HepG2 (cell line): ENCODE results near the gene GNAI2. TPM values are rescaled to one million over a fixed set of nuclear protein-coding genes. Genes with fewer than 3 reads are reported as not detected.
A peak's percentile ranks its signal among the peaks of the same experiment; 100 is the strongest.

Source experiments
- ATAC-seq: fragments of 200-7000 bp; cut with Tn5 transposase; 3 replicates; pipeline ENCODE4 v1.9.1; 2020; ENCODE audit warnings: mild to moderate bottlenecking, moderate library complexity
- BruUV-seq: library from RNA; stranded (reverse); fragments of 400-500 nt; replicated peaks from 2 replicates; lab custom pipeline; 2021; lab: Mats Ljungman, UMichigan
- CTCF ChIA-PET: fragments of 300-600 bp; formaldehyde crosslinking; extraction: SDS; loops from one replicate; lab custom pipeline; 2021; ENCODE audit warnings: low total read pairs, inconsistent platforms, low intra/inter-chr PET ratio; lab: Yijun Ruan, JAX
- POLR2A ChIA-PET: fragments of 350-600 bp; sonication (Branson Sonifier 250); formaldehyde crosslinking; loops from one replicate; lab custom pipeline; 2020; ENCODE audit warnings: antibody characterized with exemption, inconsistent platforms; lab: Yijun Ruan, JAX
- DNase-seq: peaks from one replicate; pipeline ENCODE4 v3.0.0-alpha.2; 2015; ENCODE audit warnings: low spot score
- FAIRE-seq: peaks from 3 replicates; lab custom pipeline; 2011; peaks lifted over from hg19 to GRCh38; lab: Jason Lieb, UNC
- H2AFZ ChIP-seq: one replicate; pipeline ENCODE4 v1.6.1; 2011; ENCODE audit warnings: low read length, inconsistent platforms
- H3K27ac ChIP-seq: fragments of 300-600 bp; 3 replicates; pipeline ENCODE4 v1.8.0; 2011; ENCODE audit warnings: mixed run types, mild to moderate bottlenecking, mixed read lengths, low read length, inconsistent platforms; ENCODE audit not compliant: insufficient read depth; ENCODE audit errors: extremely low read length
- H3K27me3 ChIP-seq, 2 experiments: fragments of 200-600 bp in 1 of 2; 2 replicates in 1 of 2; 3 replicates in 1 of 2; pipeline versions ENCODE4 v1.6.0 to v1.8.0; 2011; ENCODE audit warnings: low read length in 2 of 2, mild to moderate bottlenecking in 2 of 2, moderate library complexity in 2 of 2, inconsistent platforms in 1 of 2; ENCODE audit not compliant: insufficient read depth in 2 of 2, control insufficient read depth in 1 of 2
- H3K36me3 ChIP-seq, 2 experiments: fragments of 200-600 bp in 1 of 2; replicated peaks in 1 of 2; 2 replicates in 1 of 2; 3 replicates in 1 of 2; pipeline versions ENCODE4 v1.5.1 to v1.8.0; 2011; ENCODE audit warnings: low read length in 2 of 2, inconsistent platforms in 1 of 2; ENCODE audit not compliant: insufficient read depth in 2 of 2, control insufficient read depth in 1 of 2
- H3K4me1 ChIP-seq: 2 replicates; pipeline ENCODE4 v1.5.1; 2012; ENCODE audit warnings: low read length, inconsistent platforms; ENCODE audit not compliant: insufficient read depth
- H3K4me2 ChIP-seq: 2 replicates; pipeline ENCODE4 v1.6.0; 2011; ENCODE audit warnings: low read depth, low read length, inconsistent platforms
- H3K4me3 ChIP-seq, 3 experiments: fragments of 200-600 bp in 1 of 3; sonication (generic), shearing (Covaris generic) in 1 of 3; replicated peaks in 1 of 3; 2 replicates each; pipeline ENCODE4 v1.5.1; 2011 to 2016; ENCODE audit warnings: low read length in 3 of 3, inconsistent platforms in 2 of 3, low read depth in 2 of 3, mild to moderate bottlenecking in 2 of 3, control low read depth in 1 of 3, mixed read lengths in 1 of 3; ENCODE audit not compliant: insufficient read depth in 1 of 3
- H3K79me2 ChIP-seq: one replicate; pipeline ENCODE4 v1.6.1; 2011; ENCODE audit warnings: low read length, inconsistent platforms; ENCODE audit not compliant: insufficient read depth
- H3K9ac ChIP-seq: 2 replicates; pipeline ENCODE4 v1.6.0; 2011; ENCODE audit warnings: mild to moderate bottlenecking, low read depth, low read length, inconsistent platforms; ENCODE audit not compliant: insufficient read depth
- H3K9me3 ChIP-seq: 2 replicates; pipeline ENCODE4 v1.5.1; 2012; ENCODE audit warnings: mild to moderate bottlenecking, low read length
- H4K20me1 ChIP-seq: 2 replicates; pipeline ENCODE4 v1.6.0; 2011; ENCODE audit warnings: inconsistent platforms, mild to moderate bottlenecking, low read length, moderate library complexity; ENCODE audit not compliant: insufficient read depth
- CC2D1A ChIP-seq: sonication (generic); formaldehyde crosslinking; IDR thresholded peaks from 2 replicates; pipeline ENCODE4 v1.8.1; 2023; ENCODE audit warnings: mild to moderate bottlenecking, missing genetic modification reagents
- DNMT1 ChIP-seq: sonication (generic); formaldehyde crosslinking; IDR thresholded peaks from 2 replicates; pipeline ENCODE4 v1.5.1; 2020; ENCODE audit warnings: mild to moderate bottlenecking, missing genetic modification reagents
- FUBP1 ChIP-seq: sonication (generic); formaldehyde crosslinking; IDR thresholded peaks from 2 replicates; pipeline ENCODE4 v1.5.1; 2020; ENCODE audit warnings: missing genetic modification reagents, mild to moderate bottlenecking, borderline replicate concordance
- GABPA ChIP-seq, 2 experiments: IDR thresholded peaks; 2 replicates each; pipeline ENCODE4 v1.6.1; 2011 to 2016; ENCODE audit warnings: low read depth in 2 of 2, low read length in 1 of 2, missing biosample characterization in 1 of 2, missing genetic modification characterization in 1 of 2
- IKZF1 ChIP-seq: fragments of 450-650 bp; IDR thresholded peaks from 2 replicates; pipeline ENCODE4 v1.7.1; 2016
- KDM5B ChIP-seq: sonication (generic); formaldehyde crosslinking; IDR thresholded peaks from 2 replicates; pipeline ENCODE4 v1.4.0; 2020; ENCODE audit warnings: missing genetic modification reagents, mild to moderate bottlenecking, borderline replicate concordance
- KLF11 ChIP-seq: IDR thresholded peaks from 2 replicates; pipeline ENCODE4 v1.6.1; 2016; ENCODE audit warnings: missing compliant biosample characterization
- POLR2AphosphoS2 ChIP-seq: IDR thresholded peaks from 2 replicates; pipeline ENCODE4 v1.6.1; 2011; ENCODE audit warnings: low read depth, low read length, improper control_type of control experiment
- POLR2AphosphoS5 ChIP-seq: IDR thresholded peaks from 2 replicates; pipeline ENCODE4 v1.6.1; 2012; ENCODE audit warnings: low read depth, low read length
- ZIK1 ChIP-seq: sonication (generic); formaldehyde crosslinking; IDR thresholded peaks from 2 replicates; pipeline ENCODE4 v1.5.0; 2020; ENCODE audit warnings: mild to moderate bottlenecking, low read depth, missing genetic modification reagents, borderline replicate concordance
- ZNF333 ChIP-seq: sonication (generic); formaldehyde crosslinking; IDR thresholded peaks from 2 replicates; pipeline ENCODE4 v1.4.0; 2020; ENCODE audit warnings: mild to moderate bottlenecking, missing genetic modification reagents, borderline replicate concordance
- ZNF557 ChIP-seq: sonication (generic); formaldehyde crosslinking; IDR thresholded peaks from 2 replicates; pipeline ENCODE4 v1.4.0; 2020; ENCODE audit warnings: missing genetic modification reagents
- ZNF598 ChIP-seq: sonication (generic); formaldehyde crosslinking; IDR thresholded peaks from 2 replicates; pipeline ENCODE4 v1.5.1; 2020; ENCODE audit warnings: mild to moderate bottlenecking, missing genetic modification reagents, borderline replicate concordance
- ZSCAN29 ChIP-seq: sonication (generic); formaldehyde crosslinking; conservative IDR thresholded peaks from 2 replicates; pipeline ENCODE4 v1.4.0; 2020; ENCODE audit warnings: mild to moderate bottlenecking, missing genetic modification reagents
- ZSCAN30 ChIP-seq: sonication (generic); formaldehyde crosslinking; IDR thresholded peaks from 2 replicates; pipeline ENCODE4 v1.5.0; 2020; ENCODE audit warnings: mild to moderate bottlenecking, missing genetic modification reagents
- WGBS: methylation state at CpG from one replicate; pipeline ENCODE4 v1.1.6; 2017; ENCODE audit warnings: low lambda C conversion rate; 5-methylcytosine and 5-hydroxymethylcytosine counted together
- in situ Hi-C: cut with HindIII; loops from 2 replicates; pipeline ENCODE4 v1.10.0; 2017; ENCODE audit warnings: low pct_unique_long_range_greater_than_20kb; ENCODE audit not compliant: extremely low pct_ligation_motif_present
- intact Hi-C: fragments of 100-400 bp; cut with micrococcal nuclease; formaldehyde crosslinking; loops from one replicate; pipeline ENCODE4 v1.10.0; 2022; ENCODE audit not compliant: unreplicated experiment
- polyA plus RNA-seq, 8 experiments: library from polyadenylated mRNA; depleted of rRNA in 3 of 8; stranded (reverse) in 7 of 8; unstranded in 1 of 8; fragments of >200 nt; fragmentation: Illumina TruSeq in 4 of 8; extraction: Trizol in 4 of 8; gene quantifications; 2 replicates each; pipeline versions ENCODE4 v1.2.1 to v1.2.3, GENCODE V29; 2011 to 2016; ENCODE audit warnings: low read depth in 4 of 8, missing spikeins in 1 of 8, mixed read lengths in 1 of 8; ENCODE audit not compliant: insufficient read depth in 1 of 8
- total RNA-seq, 5 experiments: library from RNA; depleted of rRNA; stranded (reverse); fragments of >200 nt; fragmentation: Illumina TruSeq; extraction: Trizol; gene quantifications; 2 replicates each; pipeline ENCODE4 v1.2.3, GENCODE V29; 2016; ENCODE audit warnings: low read depth in 1 of 5
- TF ChIP-seq, protein P1 (sequence below): sonication (generic); formaldehyde crosslinking; IDR thresholded peaks from 2 replicates; pipeline ENCODE4 v1.4.0; 2020; ENCODE audit warnings: missing genetic modification reagents

The GNAI2 gene
- total and polyA plus RNA-seq, 2 of the 13 experiments (the other 11 are each of a cell fraction or from before 2014, with no cell fraction given) = 51.1 to 66.2 TPM

DNA sequence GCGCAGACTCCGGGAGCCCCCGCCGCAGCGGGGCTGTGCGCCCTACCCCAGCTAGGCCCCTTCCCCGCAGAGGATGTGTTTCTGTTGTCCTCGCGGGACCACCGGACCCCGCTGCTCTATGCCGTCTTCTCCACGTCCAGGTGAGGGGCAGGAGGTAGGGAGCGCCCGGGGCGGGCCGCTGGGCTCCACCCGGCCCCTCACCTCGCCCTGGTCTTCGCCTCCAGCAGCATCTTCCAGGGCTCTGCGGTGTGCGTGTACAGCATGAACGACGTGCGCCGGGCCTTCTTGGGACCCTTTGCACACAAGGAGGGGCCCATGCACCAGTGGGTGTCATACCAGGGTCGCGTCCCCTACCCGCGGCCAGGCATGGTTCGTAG is 37.7 kb downstream of the GNAI2 start:
- Histone ChIP-seq H3K9ac (0 out of 2 replicates have a peak overlapping the region, but pooled peaks have one; percentile 6), H3K9me3 (no peaks in the 10 kb centered on the region), H2AFZ (no peak overlapping the region), H3K27ac (peak overlapping the region; percentile 18), H4K20me1 (no peaks in the 10 kb centered on the region; the same call in 1 of the 2 replicates), H3K4me3 (no peak overlapping the region), H3K27me3 (no peaks in the 10 kb centered on the region; a peak in 1 of 5 replicates), H3K4me2 (no peak overlapping the region), H3K4me1 (peaks cover 54% of the 10 kb centered on the region), H3K79me2 (peaks cover 33% of the 10 kb centered on the region), H3K36me3 (peaks cover 14 to 30% of the 10 kb centered on the region in 2 experiments)
- WGBS = 94% methylated on average over 12 of the region's 31 CpGs
- intact Hi-C loops (loop anchor here (1.0 to 5.0 kb wide), 4 partner anchors 13 to 81 kb away; partner anchors contain the start of gene GNAT1), in situ Hi-C loops (loop anchor here (5.0 to 10.0 kb wide), 2 partner anchors 46 to 79 kb away; partner anchors contain the start of gene GNAT1)
- DNase-seq = no peak
- ChIA-PET POLR2A (interaction anchor here (5.5 kb wide), 1 partner anchor 12 kb away, joined by 155 read pairs; no protein-coding TSS in a partner anchor), CTCF (interaction anchor here (1.9 to 6.4 kb wide), 3 partner anchors 14 to 51 kb away, joined by 10 to 81 read pairs (median 63); no protein-coding TSS in a partner anchor)
- ATAC-seq = no peak
- TF ChIP-seq GABPA (IDR thresholded peaks at IDR 0.05; ENCODE audit: low read depth, low read length) (no peak), GABPA (CRISPR knock-in tag; IDR thresholded peaks at IDR 0.05; ENCODE audit: low read depth) (no peak), CC2D1A (CRISPR knock-in tag) (no peak), IKZF1 (no peak), ZSCAN30 (CRISPR knock-in tag) (no peak), ZNF598 (no peak), KLF11 (CRISPR knock-in tag) (no peak), ZNF557 (CRISPR knock-in tag) (no peak), DNMT1 (CRISPR knock-in tag) (no peak), ZSCAN29 (no peak), ZIK1 (CRISPR knock-in tag) (no peak), FUBP1 (no peak), KDM5B (CRISPR knock-in tag) (no peak), POLR2AphosphoS2 (no peak), ZNF333 (CRISPR knock-in tag) (no peak), POLR2AphosphoS5 (no peak)
- TF ChIP-seq, protein P1, sequence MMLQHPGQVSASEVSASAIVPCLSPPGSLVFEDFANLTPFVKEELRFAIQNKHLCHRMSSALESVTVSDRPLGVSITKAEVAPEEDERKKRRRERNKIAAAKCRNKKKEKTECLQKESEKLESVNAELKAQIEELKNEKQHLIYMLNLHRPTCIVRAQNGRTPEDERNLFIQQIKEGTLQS (CRISPR knock-in tag) = no peak
- FAIRE-seq = no peak
- no TSS peak for BruUV-seq
